Upper lobe of right lung (tissue), 1 donor: ENCODE data around the gene SOAT2. TPM values are rescaled to one million over a fixed set of nuclear protein-coding genes. Genes with fewer than 3 reads are reported as not detected.

Experiments used
- ATAC-seq: fragments of 200-7000 bp; cut with Tn5 transposase; one replicate; pipeline ENCODE4 v1.9.1; 2020; ENCODE audit warnings: mild to moderate bottlenecking, moderate library complexity
- DNase-seq: peaks from one replicate; pipeline ENCODE4 v3.0.0-alpha.2; 2020
- H3K27ac ChIP-seq: fragments of 200-600 bp; one replicate; pipeline ENCODE4 v1.8.0; 2022
- H3K27me3 ChIP-seq: fragments of 200-600 bp; one replicate; pipeline ENCODE4 v1.8.0; 2022; ENCODE audit warnings: mild to moderate bottlenecking
- H3K36me3 ChIP-seq: fragments of 200-600 bp; one replicate; pipeline ENCODE4 v1.8.0; 2022
- H3K4me1 ChIP-seq: fragments of 200-600 bp; one replicate; pipeline ENCODE4 v1.8.0; 2022
- H3K4me3 ChIP-seq: fragments of 200-600 bp; one replicate; pipeline ENCODE4 v1.8.0; 2022; ENCODE audit warnings: mild to moderate bottlenecking
- H3K9me3 ChIP-seq: fragments of 200-600 bp; one replicate; pipeline ENCODE4 v1.8.0; 2022
- intact Hi-C: fragments of 100-400 bp; cut with DNase I; formaldehyde crosslinking; loops from one replicate; pipeline ENCODE4 v1.11.0; 2022
- total RNA-seq: library from RNA; stranded (reverse); fragmentation: NEBNext Ultra II Directional; extraction: Animal tissue kit (Norgen Biotek cat#: 25700); gene quantifications from one replicate; pipeline ENCODE4 v1.2.1, GENCODE V29; 2021
- TF ChIP-seq, protein P1 (sequence below): fragments of 200-600 bp; IDR thresholded peaks from one replicate; pipeline ENCODE4 v1.8.0; 2022; ENCODE audit warnings: antibody characterized with exemption
- donor health status: DM: no; HTN: yes; CAD: no; lungs with severe emphysema.

SOAT2 gene
- total RNA-seq, 1 donor from 2014 or later, result not detected

DNA sequence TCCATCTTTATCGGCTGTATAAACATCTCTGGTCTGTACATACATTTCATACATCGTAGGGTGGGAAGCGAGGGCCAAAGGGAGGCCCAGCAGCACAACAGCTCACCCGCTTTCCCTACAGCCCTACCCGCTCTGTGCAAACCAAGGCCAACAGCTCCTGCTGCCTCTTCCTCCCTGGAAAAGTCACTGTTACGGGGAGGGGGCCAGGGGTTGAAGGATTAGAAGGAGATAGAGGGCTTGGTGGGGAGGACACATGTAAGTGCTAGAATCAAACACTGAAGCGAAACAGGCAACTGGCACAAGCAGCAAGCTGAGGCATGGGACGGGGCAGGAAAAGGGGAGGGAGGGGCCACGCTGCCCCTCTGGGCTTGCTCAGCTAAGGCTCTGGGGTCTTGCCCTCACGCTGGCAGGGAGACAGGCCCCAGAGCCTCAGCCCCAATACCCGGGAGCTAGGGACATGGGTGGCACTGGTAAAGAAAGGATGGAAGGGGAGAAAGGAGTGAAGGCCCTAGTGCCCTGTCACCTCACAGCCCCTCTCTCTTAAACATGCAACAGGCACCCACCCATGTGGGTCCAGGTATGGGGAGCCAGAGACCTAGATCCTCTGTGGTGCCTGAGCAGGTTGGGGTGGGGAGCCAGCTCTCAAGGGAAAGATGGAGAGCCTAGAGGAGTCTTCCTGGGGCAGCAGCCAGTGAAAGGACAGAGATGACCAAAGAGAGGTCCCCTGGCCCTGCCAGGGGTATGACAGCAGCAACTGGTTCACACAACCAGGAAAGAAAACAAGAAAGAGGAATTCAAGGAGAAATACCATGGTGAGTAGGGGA, 38.5 kb upstream of the SOAT2 start:
- TF ChIP-seq, protein P1, sequence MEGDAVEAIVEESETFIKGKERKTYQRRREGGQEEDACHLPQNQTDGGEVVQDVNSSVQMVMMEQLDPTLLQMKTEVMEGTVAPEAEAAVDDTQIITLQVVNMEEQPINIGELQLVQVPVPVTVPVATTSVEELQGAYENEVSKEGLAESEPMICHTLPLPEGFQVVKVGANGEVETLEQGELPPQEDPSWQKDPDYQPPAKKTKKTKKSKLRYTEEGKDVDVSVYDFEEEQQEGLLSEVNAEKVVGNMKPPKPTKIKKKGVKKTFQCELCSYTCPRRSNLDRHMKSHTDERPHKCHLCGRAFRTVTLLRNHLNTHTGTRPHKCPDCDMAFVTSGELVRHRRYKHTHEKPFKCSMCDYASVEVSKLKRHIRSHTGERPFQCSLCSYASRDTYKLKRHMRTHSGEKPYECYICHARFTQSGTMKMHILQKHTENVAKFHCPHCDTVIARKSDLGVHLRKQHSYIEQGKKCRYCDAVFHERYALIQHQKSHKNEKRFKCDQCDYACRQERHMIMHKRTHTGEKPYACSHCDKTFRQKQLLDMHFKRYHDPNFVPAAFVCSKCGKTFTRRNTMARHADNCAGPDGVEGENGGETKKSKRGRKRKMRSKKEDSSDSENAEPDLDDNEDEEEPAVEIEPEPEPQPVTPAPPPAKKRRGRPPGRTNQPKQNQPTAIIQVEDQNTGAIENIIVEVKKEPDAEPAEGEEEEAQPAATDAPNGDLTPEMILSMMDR, result no peak
- Histone ChIP-seq H3K36me3 (peaks cover 64% of the 10 kb centered on the region), H3K4me1 (peaks cover 49% of the 10 kb centered on the region), H3K27ac (peak overlapping the region; percentile 24), H3K27me3 (no peaks in the 10 kb centered on the region), H3K4me3 (no peak overlapping the region), H3K9me3 (no peaks in the 10 kb centered on the region)
- ATAC-seq (no peak), DNase-seq (peak; percentile 62)
- intact Hi-C loops, result loop anchor here (5.0 kb wide), 1 partner anchor 37 kb away; the partner anchor contains the start of gene SOAT2

DNA sequence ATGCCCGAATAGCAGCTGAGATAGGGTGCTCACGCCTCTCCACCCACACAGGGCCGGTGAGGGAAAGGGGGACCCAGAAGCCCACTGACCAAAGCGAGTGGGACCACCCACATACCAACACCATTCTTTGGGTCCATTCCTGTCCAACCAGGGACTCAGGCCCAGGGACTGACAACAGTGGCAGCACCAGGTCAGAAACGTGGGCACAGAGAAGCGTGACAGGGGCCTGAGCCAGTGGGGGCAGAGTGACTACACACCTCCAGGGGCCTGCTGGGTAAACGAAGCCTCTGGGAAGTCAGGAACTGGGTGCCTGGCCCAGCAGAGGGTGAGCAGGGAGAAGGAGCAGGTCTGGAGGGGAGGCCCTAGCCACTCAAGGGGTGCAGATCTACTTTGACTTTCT, 37.8 kb upstream of the SOAT2 start:
- Histone ChIP-seq H3K9me3 (no peaks in the 10 kb centered on the region), H3K27me3 (no peaks in the 10 kb centered on the region), H3K4me3 (no peak overlapping the region), H3K36me3 (peaks cover 58% of the 10 kb centered on the region), H3K27ac (peak overlapping the region; percentile 24), H3K4me1 (peaks cover 46% of the 10 kb centered on the region)
- DNase-seq (peak; percentile 63), ATAC-seq (no peak)
- TF ChIP-seq, protein P1, result no peak
- intact Hi-C loops, result loop anchor here (5.0 kb wide), 1 partner anchor 37 kb away; the partner anchor contains the start of gene SOAT2

DNA sequence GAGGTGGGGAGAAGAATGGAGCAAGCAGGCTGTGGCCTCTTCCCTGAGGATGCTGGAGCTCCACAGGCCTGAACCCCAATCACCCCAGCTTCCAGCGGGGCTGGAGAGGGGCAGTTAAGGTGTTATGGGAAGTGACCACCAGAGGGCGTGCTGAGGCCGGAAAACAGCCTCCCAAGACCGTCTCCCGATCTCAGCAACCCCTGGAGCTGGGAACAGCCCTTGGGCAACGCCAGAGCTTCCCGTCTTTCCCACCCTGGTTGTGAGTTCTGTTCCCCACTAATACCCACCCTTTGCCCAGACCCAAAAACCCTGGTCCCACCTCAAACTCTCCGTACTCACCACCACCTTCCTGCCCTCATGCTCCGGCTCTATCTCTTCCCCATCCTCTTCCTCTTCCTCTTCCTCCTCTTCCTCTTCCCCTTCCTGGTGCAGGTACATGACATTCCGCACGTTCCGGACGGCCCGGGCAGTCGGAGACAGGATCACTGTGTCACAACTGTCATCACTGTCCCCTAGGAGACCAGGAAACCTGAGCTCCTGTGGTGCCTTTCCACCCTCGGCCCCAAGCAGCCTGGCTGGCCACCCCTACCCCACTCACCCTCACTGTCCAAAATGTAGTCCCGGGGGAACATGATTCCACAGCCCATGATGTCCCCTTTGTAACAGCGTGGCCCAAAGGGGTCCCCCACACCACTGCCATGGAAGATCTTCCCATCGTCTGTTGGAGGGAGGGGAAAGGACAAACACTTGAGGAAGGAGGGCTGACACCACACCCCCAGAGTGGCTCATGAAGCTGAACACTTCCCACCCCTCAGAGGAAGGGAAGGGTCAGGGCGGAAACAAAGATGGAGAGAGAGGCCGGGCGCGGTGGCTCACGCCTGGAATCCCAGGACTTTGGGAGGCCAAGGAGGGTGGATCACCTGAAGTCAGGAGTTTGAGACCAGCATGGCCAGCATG, 37.0 kb upstream of the SOAT2 start:
- ATAC-seq, result peak; percentile 74
- peaks cover 50% of the 10 kb centered on the region for H3K36me3 ChIP-seq
- intact Hi-C loops, result loop anchor here (5.0 kb wide), 1 partner anchor 36 kb away; the partner anchor contains the start of gene SOAT2
- H3K4me3 ChIP-seq, result no peak overlapping the region
- no peaks in the 10 kb centered on the region for H3K27me3 ChIP-seq
- peaks cover 44% of the 10 kb centered on the region for H3K4me1 ChIP-seq
- TF ChIP-seq, protein P1, result peak; percentile 92
- peak; percentile 85 for DNase-seq
- H3K9me3 ChIP-seq, result no peaks in the 10 kb centered on the region
- peak overlapping the region; percentile 8 for H3K27ac ChIP-seq

DNA sequence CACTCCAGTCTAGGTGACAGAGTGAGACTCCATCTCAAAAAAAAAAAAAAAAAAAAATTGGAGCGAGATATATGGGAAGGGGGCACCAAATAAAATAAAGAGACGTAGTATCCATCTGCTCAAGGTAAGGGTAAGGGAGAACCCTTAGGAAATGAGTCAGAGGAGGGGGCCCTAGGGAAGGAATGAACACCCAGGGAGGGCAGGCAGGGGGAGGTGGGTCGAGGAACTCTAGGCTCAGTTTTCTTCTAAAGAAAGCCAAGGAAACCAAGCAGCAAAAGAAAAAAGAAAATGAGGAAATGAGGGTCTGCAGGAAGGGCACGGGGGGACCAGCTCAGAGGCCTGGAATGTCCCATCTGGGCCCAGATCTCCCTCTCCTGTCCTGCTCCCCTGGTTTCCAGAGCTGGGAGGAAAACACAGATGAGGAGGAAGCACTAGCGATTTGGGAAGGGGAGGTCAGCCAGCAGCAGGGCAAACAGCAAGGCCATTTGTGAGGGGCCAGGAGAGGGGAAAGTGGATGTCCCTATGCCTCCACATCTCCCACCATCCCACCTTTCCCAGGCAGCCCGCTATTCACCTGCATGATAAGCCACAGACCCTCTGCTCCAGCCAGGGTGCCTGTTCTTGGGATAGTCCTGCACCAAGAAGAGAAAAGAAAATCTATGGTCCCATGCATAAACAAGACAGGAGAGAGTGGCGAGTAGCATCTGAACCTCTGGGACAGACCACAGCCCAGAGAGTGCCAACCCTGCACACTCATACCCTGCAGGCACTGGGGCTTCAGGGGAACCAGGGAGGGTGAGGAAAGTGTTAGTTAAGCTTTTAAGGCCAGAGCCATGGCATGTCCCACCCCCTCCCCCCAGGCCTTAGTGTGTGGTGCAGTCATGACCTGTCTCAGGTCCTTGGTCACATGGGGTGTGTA, 36.0 kb upstream of the SOAT2 start:
- Histone ChIP-seq H3K4me1 (peaks cover 44% of the 10 kb centered on the region), H3K27ac (no peak overlapping the region), H3K9me3 (no peaks in the 10 kb centered on the region), H3K4me3 (no peak overlapping the region), H3K27me3 (no peaks in the 10 kb centered on the region), H3K36me3 (peaks cover 39% of the 10 kb centered on the region)
- intact Hi-C loops, result loop anchor here (5.0 kb wide), 1 partner anchor 35 kb away; the partner anchor contains the start of gene SOAT2
- ATAC-seq, result no peak
- TF ChIP-seq, protein P1, result no peak
- peak; percentile 34 for DNase-seq
